ENCODE data around the gene KANSL3.
"Not testable (repeated sequence)": the region's sequence is repeated elsewhere in the genome, so short reads cannot be mapped to it uniquely, and the experiment has no call there.

Gene KANSL3
- total RNA-seq = 99.6 to 143 (median 122) reads per million in 4 donors

DNA sequence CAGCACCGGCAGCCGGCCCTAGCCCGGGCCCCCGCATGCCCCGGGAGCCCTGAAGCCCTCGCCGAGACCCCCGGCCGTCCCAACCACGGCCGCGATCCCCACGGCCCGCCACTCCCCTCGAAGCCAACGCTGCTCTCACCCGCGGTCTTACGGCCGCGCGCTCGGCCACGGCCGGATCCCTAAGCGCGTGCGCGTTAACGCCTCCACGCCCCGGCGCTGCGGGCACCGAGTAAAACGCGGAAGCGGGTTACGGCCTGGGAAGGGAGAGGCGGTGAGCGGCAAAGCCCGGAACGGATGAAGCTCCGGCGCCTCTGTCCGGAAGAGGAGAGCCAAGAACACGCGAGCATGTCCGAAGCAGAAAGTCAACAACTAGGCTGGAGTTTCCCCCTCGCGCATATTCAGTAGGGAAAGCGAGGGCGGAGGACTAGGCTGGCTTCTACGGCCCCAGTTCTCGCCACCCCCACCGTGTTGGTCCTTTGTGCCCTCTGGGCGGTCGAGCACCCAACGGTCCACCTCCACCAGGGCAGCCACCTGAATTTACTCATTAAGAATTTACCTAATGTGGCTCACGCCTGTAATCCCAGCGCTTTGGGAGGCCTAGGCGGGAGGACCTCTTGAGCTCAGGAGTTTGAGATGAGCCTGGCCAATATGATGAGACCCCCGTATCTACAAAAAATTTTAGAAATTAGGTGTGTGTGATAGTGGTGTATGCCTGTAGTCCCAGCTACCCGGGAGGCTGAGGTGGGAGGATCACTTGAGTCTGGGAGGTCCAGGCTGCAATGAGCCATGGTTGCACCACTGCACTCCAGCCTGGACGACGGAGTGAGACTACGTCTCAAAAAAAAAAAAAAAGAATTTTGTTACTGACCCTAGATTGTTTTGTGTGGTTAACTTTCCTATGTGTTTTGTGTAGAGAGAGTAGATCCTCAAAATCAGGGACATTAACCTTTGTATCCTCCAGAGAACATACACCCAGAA is at the start of gene KANSL3:
TSS of gene KANSL3 (minus strand) at position 169 of the 978 bp plus-strand sequence. CDS start 1,177 bp downstream, outside the sequence.
- DNase-seq = peak; percentile 74 to 92 (median 83)

GRCh38 chr2:96687266-96687665 is 49.2 kb upstream of the KANSL3 start:
- no peak for DNase-seq

GRCh38 chr2:96685577-96686459 is 47.7 kb upstream of the KANSL3 start:
- DNase-seq = no peak

DNA sequence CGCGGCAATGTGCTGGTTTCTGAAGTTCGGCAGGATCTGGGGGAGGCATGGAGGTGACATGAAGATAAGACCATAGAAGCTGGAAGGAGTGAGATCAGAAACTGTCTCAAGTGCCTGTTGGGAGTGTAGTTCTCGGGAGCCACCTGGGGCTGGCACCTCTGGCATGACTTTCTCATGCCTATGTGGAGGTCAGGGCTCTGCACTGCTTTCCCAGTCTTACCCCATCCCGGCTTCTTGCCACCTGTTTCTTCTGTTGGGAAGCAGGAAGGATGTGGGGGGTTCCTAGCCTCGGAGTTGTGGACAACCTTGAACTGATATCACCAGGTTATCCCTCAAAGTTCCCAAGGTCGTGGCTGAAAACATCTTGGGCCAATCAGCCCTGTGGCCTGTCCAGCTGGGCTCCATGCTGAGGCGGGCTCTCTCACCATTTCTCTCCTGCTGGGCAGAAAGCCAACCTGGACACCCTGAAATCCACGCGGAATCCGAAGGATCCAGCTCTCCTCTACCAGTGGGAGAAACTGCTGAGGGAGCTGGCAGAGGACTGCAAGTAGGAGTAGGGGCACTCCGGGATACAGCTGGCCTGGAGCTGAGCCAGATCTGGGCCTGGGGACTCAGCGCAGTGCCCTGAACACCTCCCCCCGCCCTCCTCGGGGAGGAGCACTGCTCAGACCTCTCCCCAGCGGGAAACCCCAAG is 46.9 kb upstream of the KANSL3 start:
- no peak for DNase-seq

DNA sequence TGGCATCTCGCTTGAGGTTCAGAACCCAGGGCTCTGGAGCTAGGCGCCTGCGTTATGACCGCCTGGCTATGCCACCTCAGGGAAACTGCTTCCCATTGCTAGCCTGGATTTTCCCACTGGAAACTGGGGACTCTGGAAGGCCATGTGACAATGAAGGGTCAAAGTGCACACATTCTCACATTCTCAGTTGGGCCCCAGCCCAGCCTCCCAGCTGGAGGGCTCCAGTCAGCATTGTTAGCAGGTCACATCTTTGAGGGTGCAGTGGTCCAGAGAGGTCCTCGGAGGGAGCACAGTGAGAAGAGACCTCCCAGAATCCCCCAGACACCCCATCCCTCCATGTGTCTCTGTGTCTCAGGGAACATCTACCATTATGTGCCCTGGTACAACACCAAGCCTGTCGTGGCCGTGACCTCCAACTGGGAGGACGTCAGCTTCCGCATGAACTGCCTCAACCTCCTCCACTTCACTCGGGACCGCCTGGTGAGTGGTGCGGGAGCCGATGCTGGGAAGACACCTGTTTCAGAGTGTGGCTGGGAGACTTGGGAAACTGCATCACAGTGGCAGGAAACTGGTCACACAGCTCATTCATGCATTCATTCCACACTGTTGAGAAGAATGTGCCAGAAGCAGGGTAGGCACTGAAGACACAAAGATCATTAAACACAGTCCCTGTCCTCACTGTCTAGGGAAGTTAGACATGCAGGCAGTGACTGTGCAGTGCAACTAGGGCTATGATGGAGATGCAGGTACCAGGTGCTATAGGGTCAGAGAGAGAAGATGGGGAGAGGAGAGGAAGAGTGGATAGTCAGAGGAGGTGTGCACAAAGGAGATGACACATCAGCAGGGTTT is 46.1 kb upstream of the KANSL3 start:
- DNase-seq = no peak

DNA sequence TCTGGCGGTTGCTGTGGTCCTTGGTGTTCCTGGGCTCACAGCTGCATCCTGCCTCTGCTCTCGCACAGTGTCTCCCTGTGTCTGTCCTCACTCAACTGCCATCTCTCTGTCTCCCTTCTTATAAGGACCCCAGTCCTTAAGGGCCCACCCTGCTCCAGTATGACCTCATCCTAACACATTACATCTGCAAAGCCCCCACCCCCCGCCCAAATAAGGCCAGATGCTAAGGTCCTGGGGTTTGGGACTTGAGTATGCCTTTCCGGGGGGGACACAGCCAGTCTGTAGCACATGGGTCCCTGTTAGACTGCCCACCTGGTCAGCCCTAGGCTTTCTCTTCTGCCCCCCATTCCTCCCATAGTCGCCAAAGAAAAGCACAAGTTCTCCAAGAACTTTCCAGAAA is 45.2 kb upstream of the KANSL3 start:
- no peak for DNase-seq

DNA sequence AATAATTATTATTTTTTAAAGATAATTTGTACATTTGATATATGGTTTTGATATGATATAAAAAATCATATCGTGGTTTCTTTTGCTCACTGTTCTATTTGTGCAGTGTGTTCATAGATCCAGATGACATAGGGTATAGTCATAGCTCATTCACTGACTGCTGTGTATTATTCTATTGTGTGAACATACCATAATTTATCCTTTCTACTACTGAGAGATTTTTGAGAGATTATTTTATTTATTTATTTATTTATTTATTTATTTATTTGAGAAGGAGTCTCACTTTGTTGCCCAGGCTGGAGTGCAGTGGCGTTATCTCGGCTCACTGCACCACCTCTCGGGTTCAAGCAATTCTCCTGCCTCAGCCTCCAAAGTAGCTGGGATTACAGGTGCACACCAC is 43.4 kb upstream of the KANSL3 start:
- no peak for DNase-seq

- no peak for DNase-seq
Measured at GRCh38 chr2:96680561-96681141, 42.5 kb upstream of the KANSL3 start.

GRCh38 chr2:96679848-96680247 is 41.7 kb upstream of the KANSL3 start:
- no peak for DNase-seq

DNA sequence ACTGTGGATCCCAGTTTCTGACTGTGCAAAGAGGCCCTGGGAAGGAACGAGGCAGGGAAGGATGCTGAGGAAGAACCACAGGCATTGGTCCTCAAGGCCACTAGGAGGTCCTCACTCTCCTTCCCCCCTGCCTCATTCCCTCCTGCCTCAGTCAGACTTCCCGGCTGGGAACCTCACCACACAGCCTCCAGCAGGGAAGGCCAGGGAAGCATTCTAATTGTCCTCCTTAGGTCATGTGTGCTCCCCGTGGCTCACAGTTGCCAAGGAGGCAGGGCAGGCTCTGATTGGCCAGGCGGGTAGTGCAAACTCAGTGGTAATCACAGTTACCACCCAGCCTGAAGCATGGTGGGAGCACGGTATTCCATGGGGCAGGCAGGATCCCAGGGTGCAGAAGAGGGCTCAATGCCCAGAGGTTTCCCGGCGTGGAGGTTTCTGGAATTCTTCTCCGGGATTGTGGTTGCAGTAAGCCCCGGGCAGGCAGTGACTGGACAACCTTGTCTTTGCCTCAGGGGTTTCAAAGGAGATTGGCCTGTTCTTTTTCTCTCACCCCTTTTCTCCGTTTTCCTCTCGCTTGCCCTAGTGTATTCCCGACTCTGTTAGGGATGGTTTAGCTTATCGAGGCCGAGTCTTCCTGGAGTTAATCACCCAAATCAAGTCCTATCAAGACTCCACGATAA is 31.6 kb upstream of the KANSL3 start:
- no peak for DNase-seq

GRCh38 chr2:96668771-96669170 is 30.7 kb upstream of the KANSL3 start:
- no peak for DNase-seq

GRCh38 chr2:96665717-96666116 is 27.6 kb upstream of the KANSL3 start:
- DNase-seq = not testable (repeated sequence)

DNA sequence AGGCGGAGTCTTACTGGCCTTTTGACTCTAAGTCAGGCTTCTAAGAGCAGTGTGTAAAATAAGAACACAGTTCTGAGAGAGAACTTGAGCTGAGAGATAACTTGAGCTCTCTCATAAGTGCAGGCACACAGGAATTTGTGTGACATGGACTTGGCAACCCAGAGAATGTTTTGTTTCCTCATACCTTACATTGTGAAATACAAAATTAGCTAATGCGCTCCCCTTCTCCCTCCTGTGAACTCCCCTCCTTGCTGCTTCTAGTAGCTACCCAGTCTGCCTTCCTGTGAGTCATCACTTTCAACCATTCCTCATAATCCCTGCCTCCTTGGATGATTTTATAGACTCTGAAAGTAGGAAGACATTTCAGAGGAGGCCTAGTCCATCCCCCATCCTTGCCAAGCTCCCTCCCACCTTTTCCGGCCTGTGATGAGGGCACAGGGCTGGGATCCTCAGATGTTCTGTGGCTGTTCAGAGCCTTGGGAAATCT is 27.0 kb upstream of the KANSL3 start:
- no peak for DNase-seq

- no peak for DNase-seq
Measured at GRCh38 chr2:96664366-96664925, 26.3 kb upstream of the KANSL3 start.

DNA sequence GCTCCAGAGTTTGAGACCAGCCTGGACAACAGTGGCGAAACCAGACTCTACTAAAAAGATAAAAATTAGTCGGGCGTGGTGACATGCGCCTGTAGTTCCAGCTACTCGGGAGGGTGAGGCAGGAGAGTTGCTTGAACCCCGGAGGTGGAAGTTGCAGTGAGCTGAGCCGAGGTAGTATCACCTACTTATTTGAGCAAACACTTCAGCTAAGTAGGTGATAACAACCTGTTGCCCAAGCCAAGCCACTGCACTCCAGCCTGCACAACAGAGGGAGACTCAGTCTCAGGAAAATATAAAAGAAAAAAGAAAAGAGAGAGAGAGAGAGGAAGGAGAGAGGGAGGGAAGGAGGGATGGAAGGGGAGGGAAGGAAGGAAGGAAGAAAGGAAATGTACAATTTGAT is 25.7 kb upstream of the KANSL3 start:
- no peak for DNase-seq

DNA sequence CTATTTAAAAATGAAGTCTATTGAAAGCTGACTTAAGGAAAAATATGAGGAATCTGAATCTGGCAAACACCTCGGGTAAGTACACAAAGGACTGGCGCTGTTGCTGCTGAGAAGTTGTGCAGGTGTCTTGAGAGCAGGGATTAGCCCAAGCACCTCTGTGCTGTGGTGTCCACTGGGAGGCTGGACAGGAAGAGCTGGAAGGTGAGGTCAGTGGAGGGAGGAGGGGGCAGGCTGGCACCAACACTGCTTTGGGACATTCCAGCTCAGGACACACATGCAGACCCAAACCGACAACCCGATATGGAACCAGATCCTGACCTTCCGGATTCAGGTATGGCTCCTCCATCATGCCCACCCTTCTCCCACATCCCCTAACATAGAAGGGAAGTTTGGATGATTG is 25.1 kb upstream of the KANSL3 start:
- DNase-seq = no peak

DNA sequence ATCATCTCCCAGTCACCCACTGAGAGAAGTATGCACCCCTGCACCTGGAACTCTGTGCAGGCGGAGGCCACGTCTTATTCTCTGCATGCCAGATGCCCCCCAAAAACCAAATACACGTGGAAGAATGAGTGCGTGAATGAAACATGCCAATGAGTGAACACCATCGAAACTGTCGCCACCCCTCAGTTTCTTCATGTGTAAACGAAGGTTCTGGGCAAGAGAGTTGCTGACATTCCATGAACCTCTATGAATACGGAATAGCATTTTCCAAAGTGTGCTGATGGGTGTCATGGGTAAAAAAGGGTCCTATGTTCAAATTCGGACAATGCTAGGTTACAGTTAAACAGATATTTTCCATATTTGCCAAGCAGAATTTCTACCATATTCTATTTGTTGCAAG is 24.2 kb upstream of the KANSL3 start:
- no peak for DNase-seq

DNA sequence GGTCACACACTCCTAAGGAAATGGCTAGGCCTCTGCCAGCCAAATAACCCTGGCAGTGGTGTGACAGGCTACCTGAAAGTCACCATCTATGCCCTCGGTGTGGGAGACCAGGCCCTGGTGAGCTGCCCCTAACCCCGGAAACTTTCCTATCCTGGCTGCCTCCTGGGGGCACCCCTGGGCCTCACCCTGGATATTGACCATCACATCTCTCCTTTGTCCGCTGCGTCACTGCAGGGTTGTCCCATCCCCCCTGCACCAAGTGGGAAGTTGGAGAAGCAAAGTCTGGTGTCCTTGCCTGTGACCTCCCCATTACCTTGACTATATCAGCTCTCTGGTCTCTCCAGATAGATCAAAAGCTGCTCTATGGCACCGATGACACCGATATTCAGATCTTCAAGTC is 23.2 kb upstream of the KANSL3 start:
- DNase-seq = no peak

DNA sequence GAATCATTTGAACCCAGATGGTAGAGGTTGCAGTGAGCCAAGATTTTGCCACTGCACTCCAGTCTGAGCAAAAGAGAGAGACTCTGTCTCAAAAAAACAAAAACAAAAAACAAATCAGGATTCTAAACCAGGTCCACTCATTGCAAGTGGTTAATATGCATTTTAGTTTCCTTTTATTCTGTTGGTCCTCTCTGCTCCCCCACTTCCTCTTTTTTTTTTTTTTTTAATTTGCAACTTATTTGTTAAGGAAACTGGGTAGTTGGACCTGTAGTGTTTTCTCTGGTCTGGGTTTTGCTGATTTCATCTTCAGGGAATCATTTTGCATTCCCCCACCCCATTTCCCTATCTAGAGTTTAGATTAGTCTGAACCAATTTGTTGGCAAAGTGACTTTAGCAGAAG is 18.4 kb upstream of the KANSL3 start:
- DNase-seq = no peak

DNA sequence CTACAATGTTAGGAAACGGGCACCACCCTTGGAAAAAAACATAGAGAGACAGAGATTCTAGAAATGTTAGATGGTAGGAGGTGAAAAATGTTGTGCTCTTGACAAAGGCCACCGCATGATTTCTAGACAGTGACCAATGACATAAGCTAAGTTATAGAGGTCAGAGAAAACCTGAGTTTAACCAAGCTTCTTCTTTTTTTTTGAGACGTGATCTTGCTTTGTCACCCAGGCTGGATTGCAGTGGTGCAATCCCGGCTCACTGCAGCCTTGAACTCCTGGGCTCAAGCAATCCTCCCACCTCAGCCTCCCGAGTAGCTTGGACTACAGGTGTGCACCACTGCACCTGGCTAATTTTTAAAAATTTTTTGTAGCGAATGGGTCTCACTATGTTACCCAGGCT is 17.4 kb upstream of the KANSL3 start:
- DNase-seq = no peak
